ENCODE measurements around the gene TSPAN9.

GRCh38 chr12:3216097-3216496 is 138.9 kb downstream of the TSPAN9 start:
- no peak for TF ChIP-seq ZNF274 (IDR thresholded peaks at IDR 0.05; ENCODE audit: low read depth, low read length)
- TF ChIP-seq ZBTB33 (IDR thresholded peaks at IDR 0.05; ENCODE audit: extremely low read depth, insufficient replicate concordance, low read length): no peak
- no peak for TF ChIP-seq EZH2 (IDR thresholded peaks at IDR 0.05)
- TF ChIP-seq POLR2A (IDR thresholded peaks at IDR 0.05; ENCODE audit: borderline replicate concordance, extremely low read depth, insufficient read depth, insufficient read length): no peak
- TF ChIP-seq YY1 (IDR thresholded peaks at IDR 0.05; ENCODE audit: extremely low read depth, insufficient replicate concordance, low read depth, low read length): no peak
- no peak for TF ChIP-seq CTCF (IDR thresholded peaks at IDR 0.05 in 2 of 3, conservative IDR thresholded peaks at IDR 0.05 in 1 of 3; ENCODE audit: borderline replicate concordance in 1 of 3, insufficient read depth in 1 of 3, low read depth in 2 of 3, low read length in 2 of 3)

Measured in HCT116 (cell line).